ENCODE results near the gene NDC1. TPM values are rescaled to one million over a fixed set of nuclear protein-coding genes. Genes with fewer than 3 reads are reported as not detected.
"Not testable (repeated sequence)": the region's sequence is repeated elsewhere in the genome, so short reads cannot be mapped to it uniquely, and the experiment has no call there.

The NDC1 gene
- total RNA-seq, 4 donors from 2014 or later = 6.8 to 13.3 (median 11.1) TPM

DNA sequence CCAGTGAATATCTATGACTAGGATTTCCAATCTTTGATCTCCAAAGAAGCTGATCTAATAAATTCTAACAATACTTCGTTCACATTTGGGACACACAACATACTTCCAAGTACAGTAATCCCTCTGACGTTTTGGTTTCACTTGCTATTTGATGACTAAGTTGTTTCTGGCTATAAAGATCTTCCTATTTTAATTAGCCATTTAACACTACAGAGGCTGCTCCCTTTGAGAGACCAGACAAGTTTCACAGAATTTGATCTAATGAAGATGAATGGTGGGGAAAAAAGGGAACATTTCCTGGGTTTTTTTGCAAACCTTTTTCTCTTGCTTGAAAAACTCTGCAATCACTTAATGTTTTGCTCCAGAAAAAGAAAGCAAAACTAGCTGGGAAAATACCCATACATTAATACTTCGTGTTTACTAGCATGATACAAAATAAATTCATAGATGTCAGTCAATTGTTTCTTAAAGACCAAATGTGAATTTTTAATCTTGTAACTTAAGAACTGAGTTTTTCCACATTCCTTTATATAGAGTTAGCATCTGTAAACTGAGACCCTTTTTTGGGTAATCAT is 71.2 kb downstream of the NDC1 start:
- DNase-seq (ENCODE audit: low spot score in 2 of 2) = no peak
- 17 to 25% methylated on average over 3 of the region's 3 CpGs for WGBS, 2 donors
- intact Hi-C loops (cut with DNase I; ENCODE audit: low total_unique reads) = no loop called here
- H3K4me3 ChIP-seq (ENCODE audit: low read depth, poor library complexity, severe bottlenecking) = no peak overlapping the region
- TF ChIP-seq, protein P1, sequence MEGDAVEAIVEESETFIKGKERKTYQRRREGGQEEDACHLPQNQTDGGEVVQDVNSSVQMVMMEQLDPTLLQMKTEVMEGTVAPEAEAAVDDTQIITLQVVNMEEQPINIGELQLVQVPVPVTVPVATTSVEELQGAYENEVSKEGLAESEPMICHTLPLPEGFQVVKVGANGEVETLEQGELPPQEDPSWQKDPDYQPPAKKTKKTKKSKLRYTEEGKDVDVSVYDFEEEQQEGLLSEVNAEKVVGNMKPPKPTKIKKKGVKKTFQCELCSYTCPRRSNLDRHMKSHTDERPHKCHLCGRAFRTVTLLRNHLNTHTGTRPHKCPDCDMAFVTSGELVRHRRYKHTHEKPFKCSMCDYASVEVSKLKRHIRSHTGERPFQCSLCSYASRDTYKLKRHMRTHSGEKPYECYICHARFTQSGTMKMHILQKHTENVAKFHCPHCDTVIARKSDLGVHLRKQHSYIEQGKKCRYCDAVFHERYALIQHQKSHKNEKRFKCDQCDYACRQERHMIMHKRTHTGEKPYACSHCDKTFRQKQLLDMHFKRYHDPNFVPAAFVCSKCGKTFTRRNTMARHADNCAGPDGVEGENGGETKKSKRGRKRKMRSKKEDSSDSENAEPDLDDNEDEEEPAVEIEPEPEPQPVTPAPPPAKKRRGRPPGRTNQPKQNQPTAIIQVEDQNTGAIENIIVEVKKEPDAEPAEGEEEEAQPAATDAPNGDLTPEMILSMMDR (IDR thresholded peaks at IDR 0.05) = no peak
- TF ChIP-seq POLR2A (IDR thresholded peaks at IDR 0.05) = no peak

DNA sequence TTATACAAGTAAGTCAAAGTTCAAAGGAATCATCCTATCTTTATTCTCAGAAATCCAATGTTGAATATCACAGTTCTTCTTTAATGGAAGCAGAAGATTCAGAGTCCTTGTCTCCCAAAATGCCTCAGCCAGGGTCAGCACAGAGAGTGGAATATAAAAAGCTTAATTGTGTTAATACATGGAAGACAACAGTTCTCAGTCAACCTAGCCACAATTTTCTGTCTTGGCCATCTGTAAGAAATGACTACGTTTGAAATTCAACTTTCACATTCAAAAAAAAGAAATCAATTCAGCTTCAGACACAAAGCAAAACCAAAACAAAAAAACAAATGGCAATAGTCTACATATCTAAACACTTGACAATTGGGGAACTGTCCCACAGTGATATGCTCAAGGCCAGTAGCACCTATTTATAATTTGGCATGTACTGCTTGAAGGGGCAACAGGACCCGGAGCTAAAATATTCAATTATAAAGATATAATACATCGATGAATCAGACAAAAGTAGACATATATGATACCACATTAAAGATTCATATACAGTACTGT is 71.8 kb downstream of the NDC1 start:
- WGBS, 2 donors = 72 to 79% methylated on average over 3 of the region's 3 CpGs

DNA sequence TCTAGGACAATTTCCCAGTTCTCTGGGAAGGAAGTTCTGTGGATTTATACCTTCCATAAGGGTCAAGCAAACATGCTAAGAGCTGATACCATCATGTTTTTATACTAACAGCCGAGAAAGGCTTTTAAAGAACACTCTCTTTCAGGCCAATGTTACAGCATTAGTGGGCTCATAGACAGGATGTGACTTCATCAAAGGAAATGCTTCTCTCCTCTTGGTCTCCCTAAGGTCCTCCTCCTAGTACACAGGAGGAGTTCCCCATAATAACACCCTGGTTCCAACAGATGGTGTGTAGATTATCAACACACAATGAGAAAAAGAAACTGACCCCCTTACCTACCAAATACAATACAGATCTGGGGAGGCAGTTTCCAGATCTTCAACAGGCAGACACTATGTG is 72.4 kb downstream of the NDC1 start:
- intact Hi-C loops (cut with DNase I; ENCODE audit: low total_unique reads) = no loop called here
- TF ChIP-seq, protein P1 (IDR thresholded peaks at IDR 0.05) = no peak
- TF ChIP-seq POLR2A (IDR thresholded peaks at IDR 0.05) = no peak
- H3K4me3 ChIP-seq (ENCODE audit: low read depth, poor library complexity, severe bottlenecking) = no peak overlapping the region
- DNase-seq (ENCODE audit: low spot score in 2 of 2) = no peak
- 85 to 91% methylated on average over 1 of the region's 1 CpG for WGBS, 2 donors

More for the DNA sequence above, 71.8 kb downstream of the NDC1 start:
- intact Hi-C loops (cut with DNase I; ENCODE audit: low total_unique reads) = no loop called here
- no peak for TF ChIP-seq POLR2A (IDR thresholded peaks at IDR 0.05)
- TF ChIP-seq, protein P1 (IDR thresholded peaks at IDR 0.05) = no peak
- DNase-seq (ENCODE audit: low spot score in 2 of 2) = no peak
- no peak overlapping the region for H3K4me3 ChIP-seq (ENCODE audit: low read depth, poor library complexity, severe bottlenecking)

DNA sequence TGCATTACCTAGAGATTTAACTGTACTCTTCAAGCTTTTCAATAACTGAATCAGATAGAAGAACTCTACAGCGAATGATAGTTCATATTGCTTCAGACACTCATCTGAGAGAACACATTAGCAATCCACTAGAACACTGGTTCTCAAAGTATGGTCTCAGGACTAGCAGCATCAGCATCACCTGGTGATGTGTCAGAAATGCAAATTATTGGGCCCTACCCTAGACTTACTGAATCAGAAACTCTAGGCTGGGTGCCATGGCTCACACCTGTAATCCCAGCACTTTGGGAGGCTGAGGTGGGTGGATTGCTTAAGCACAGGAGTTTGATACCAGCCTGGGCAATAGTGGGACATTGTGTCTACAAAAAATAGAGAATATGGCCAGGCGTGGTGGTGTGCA is 74.2 kb downstream of the NDC1 start:
- 85 to 89% methylated on average over 2 of the region's 2 CpGs for WGBS, 2 donors
- no peak overlapping the region for H3K4me3 ChIP-seq (ENCODE audit: low read depth, poor library complexity, severe bottlenecking)
- intact Hi-C loops (cut with DNase I; ENCODE audit: low total_unique reads) = no loop called here
- TF ChIP-seq, protein P1 (IDR thresholded peaks at IDR 0.05) = no peak
- TF ChIP-seq POLR2A (IDR thresholded peaks at IDR 0.05) = no peak
- no peak for DNase-seq (ENCODE audit: low spot score in 2 of 2)

DNA sequence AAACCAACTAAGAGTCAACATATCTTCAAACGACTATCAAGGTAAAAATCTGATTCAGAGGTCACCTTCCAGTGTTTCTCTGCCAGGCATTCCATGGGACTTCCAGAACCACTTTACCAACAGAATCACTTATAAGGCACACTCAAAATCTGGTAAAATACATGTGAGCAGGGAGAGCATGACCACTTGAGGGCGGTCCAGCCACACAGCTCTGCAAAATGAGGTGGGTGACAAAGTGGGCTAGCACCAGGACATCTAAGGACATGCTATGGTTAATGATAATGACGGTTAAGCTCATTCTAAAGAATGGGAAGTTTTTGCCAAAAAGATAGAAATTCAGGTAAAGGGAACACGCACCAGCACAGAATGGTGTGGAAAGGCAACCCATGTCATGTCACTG is 74.6 kb downstream of the NDC1 start:
- no peak for DNase-seq (ENCODE audit: low spot score in 2 of 2)
- intact Hi-C loops (cut with DNase I; ENCODE audit: low total_unique reads) = no loop called here
- TF ChIP-seq POLR2A (IDR thresholded peaks at IDR 0.05) = no peak
- TF ChIP-seq, protein P1 (IDR thresholded peaks at IDR 0.05) = no peak
- 89 to 96% methylated on average over 4 of the region's 4 CpGs for WGBS, 2 donors
- H3K4me3 ChIP-seq (ENCODE audit: low read depth, poor library complexity, severe bottlenecking) = no peak overlapping the region

DNA sequence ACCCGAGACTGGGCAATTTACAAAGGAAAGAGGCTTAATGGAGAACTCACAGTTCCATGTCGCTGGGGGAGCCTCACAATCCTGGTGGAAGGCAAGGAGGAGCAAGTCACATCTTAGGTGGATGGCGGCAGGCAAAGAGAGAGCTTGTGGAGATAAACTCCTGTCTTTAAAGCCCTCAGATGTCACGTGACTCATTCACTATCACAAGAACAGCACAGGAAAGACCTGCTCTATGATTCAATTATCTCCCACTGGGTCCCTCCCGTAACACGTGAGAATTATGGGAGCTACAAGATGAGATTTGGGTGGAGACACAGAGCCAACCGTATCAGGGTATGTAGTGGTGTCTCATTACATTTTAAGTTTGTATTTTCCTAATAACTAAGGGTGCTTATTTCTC is 77.6 kb downstream of the NDC1 start:
- WGBS, 2 donors = 81 to 84% methylated on average over 7 of the region's 7 CpGs
- DNase-seq (ENCODE audit: low spot score in 2 of 2); intact Hi-C loops (cut with DNase I; ENCODE audit: low total_unique reads); H3K4me3 ChIP-seq (ENCODE audit: low read depth, poor library complexity, severe bottlenecking): not testable (repeated sequence)
